GDM1 (cell line): ENCODE data around the gene PRRC2C.
"Not testable (repeated sequence)": the region's sequence is repeated elsewhere in the genome, so short reads cannot be mapped to it uniquely, and the experiment has no call there.

Source experiments
- DNase-seq: peaks from one replicate; lab custom pipeline; 2025; lab: John Stamatoyannopoulos, UW

The PRRC2C gene

GRCh38 chr1:171500803-171501202 lies 15.5 kb downstream of the PRRC2C start:
- no peak for DNase-seq

- no peak for DNase-seq
Measured at GRCh38 chr1:171501305-171502024, 16.1 kb downstream of the PRRC2C start.

- no peak for DNase-seq
Measured at GRCh38 chr1:171506525-171507304, 21.4 kb downstream of the PRRC2C start.

- no peak for DNase-seq
Measured at GRCh38 chr1:171507435-171507834, 22.1 kb downstream of the PRRC2C start.

GRCh38 chr1:171509191-171509590 lies 23.9 kb downstream of the PRRC2C start:
- DNase-seq: no peak

GRCh38 chr1:171513743-171514142 lies 28.4 kb downstream of the PRRC2C start:
- no peak for DNase-seq

- DNase-seq: no peak
Measured at GRCh38 chr1:171515299-171515698, 30.0 kb downstream of the PRRC2C start.

GRCh38 chr1:171515741-171516140 lies 30.4 kb downstream of the PRRC2C start:
- DNase-seq: no peak

GRCh38 chr1:171521567-171521966 lies 36.2 kb downstream of the PRRC2C start:
- DNase-seq: no peak

- no peak for DNase-seq
Measured at GRCh38 chr1:171530676-171531075, 45.3 kb downstream of the PRRC2C start.

GRCh38 chr1:171532520-171532919 lies 47.2 kb downstream of the PRRC2C start:
- DNase-seq: no peak

- no peak for DNase-seq
Measured at GRCh38 chr1:171545523-171545922, 60.2 kb downstream of the PRRC2C start.

- no peak for DNase-seq
Measured at GRCh38 chr1:171550050-171550449, 64.7 kb downstream of the PRRC2C start.

- DNase-seq: not testable (repeated sequence)
Measured at GRCh38 chr1:171550598-171551100, 65.3 kb downstream of the PRRC2C start.

- not testable (repeated sequence) for DNase-seq
Measured at GRCh38 chr1:171553960-171554359, 68.6 kb downstream of the PRRC2C start.

- DNase-seq: no peak
Measured at GRCh38 chr1:171563675-171564074, 78.3 kb downstream of the PRRC2C start.

- no peak for DNase-seq
Measured at GRCh38 chr1:171566467-171566866, 81.1 kb downstream of the PRRC2C start.

- no peak for DNase-seq
Measured at GRCh38 chr1:171570295-171570694, 85.0 kb downstream of the PRRC2C start.

GRCh38 chr1:171576144-171576543 lies 90.8 kb downstream of the PRRC2C start:
- no peak for DNase-seq

GRCh38 chr1:171581226-171581625 lies 95.9 kb downstream of the PRRC2C start:
- DNase-seq: no peak

GRCh38 chr1:171581766-171582165 lies 96.4 kb downstream of the PRRC2C start:
- DNase-seq: no peak

GRCh38 chr1:171582589-171582988 lies 97.3 kb downstream of the PRRC2C start:
- DNase-seq: no peak

GRCh38 chr1:171583591-171584201 lies 98.4 kb downstream of the PRRC2C start:
- DNase-seq: no peak
